Stimulated activated CD8-positive, alpha-beta memory T cell treated with anti-CD3 and anti-CD28 coated beads, Interleukin-15, amount 100 ng/mL, for 24 hours (primary cell): ENCODE results near the gene BOD1L1.

ENCODE experiments used
- DNase-seq: peaks from one replicate; pipeline ENCODE4 v3.0.0-alpha.2; 2020; ENCODE audit warnings: low read depth

The BOD1L1 gene

GRCh38 chr4:13524504-13525243, 102.9 kb downstream of the BOD1L1 start:
- DNase-seq = no peak

GRCh38 chr4:13523591-13524503, 103.7 kb downstream of the BOD1L1 start:
- no peak for DNase-seq

GRCh38 chr4:13523105-13523477, 104.4 kb downstream of the BOD1L1 start:
- no peak for DNase-seq

GRCh38 chr4:13522282-13523104, 105.0 kb downstream of the BOD1L1 start:
- DNase-seq = no peak

- no peak for DNase-seq
Observed at GRCh38 chr4:13521047-13521446, 106.5 kb downstream of the BOD1L1 start.
